ENCODE results near the gene AGPAT2. TPM values are rescaled to one million over a fixed set of nuclear protein-coding genes. Genes with fewer than 3 reads are reported as not detected.
A peak's percentile ranks its signal among the peaks of the same experiment; 100 is the strongest.

Gene AGPAT2
- total RNA-seq, 1 experiment from 2014 or later = 30.4 TPM

- Mint-ChIP-seq H3K4me1 (ENCODE audit: insufficient read depth, unreplicated experiment) (peaks cover 25% of the 10 kb centered on the region), H3K9me3 (ENCODE audit: unreplicated experiment) (no peaks in the 10 kb centered on the region), H3K27ac (ENCODE audit: low read depth, unreplicated experiment) (no peak overlapping the region), H3K27me3 (ENCODE audit: insufficient read depth, unreplicated experiment) (no peaks in the 10 kb centered on the region), H3K4me3 (ENCODE audit: unreplicated experiment) (peak overlapping the region; percentile 21), H3K36me3 (ENCODE audit: insufficient read depth, unreplicated experiment) (peaks cover 79% of the 10 kb centered on the region)
- intact Hi-C loops (cut with micrococcal nuclease) = no loop called here
- no TSS peak for BruUV-seq (replicated peaks)
- POLR2A ChIA-PET = interaction anchor here (2.7 kb wide), 1 partner anchor 29 kb away, joined by 11 read pairs; no protein-coding TSS in a partner anchor
- CTCF ChIA-PET = interaction anchor here (0.6 kb wide), 1 partner anchor 45 kb away, joined by 4 read pairs; no protein-coding TSS in a partner anchor
- TF ChIP-seq, protein P1, sequence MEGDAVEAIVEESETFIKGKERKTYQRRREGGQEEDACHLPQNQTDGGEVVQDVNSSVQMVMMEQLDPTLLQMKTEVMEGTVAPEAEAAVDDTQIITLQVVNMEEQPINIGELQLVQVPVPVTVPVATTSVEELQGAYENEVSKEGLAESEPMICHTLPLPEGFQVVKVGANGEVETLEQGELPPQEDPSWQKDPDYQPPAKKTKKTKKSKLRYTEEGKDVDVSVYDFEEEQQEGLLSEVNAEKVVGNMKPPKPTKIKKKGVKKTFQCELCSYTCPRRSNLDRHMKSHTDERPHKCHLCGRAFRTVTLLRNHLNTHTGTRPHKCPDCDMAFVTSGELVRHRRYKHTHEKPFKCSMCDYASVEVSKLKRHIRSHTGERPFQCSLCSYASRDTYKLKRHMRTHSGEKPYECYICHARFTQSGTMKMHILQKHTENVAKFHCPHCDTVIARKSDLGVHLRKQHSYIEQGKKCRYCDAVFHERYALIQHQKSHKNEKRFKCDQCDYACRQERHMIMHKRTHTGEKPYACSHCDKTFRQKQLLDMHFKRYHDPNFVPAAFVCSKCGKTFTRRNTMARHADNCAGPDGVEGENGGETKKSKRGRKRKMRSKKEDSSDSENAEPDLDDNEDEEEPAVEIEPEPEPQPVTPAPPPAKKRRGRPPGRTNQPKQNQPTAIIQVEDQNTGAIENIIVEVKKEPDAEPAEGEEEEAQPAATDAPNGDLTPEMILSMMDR (IDR thresholded peaks at IDR 0.05; ENCODE audit: unreplicated experiment) = no peak
- no peak for DNase-seq (ENCODE audit: unreplicated experiment)
Measured at GRCh38 chr9:136723362-136723976, 36.2 kb upstream of the AGPAT2 start.

- BruUV-seq (replicated peaks) = no TSS peak
- TF ChIP-seq, protein P1 (IDR thresholded peaks at IDR 0.05; ENCODE audit: unreplicated experiment) = no peak
- DNase-seq (ENCODE audit: unreplicated experiment) = no peak
- POLR2A ChIA-PET = interaction anchor here (0.6 to 2.7 kb wide), 2 partner anchors 10 to 29 kb away, joined by 3 to 11 read pairs; no protein-coding TSS in a partner anchor
- H3K27me3 Mint-ChIP-seq (ENCODE audit: insufficient read depth, unreplicated experiment) = no peaks in the 10 kb centered on the region
- H3K36me3 Mint-ChIP-seq (ENCODE audit: insufficient read depth, unreplicated experiment) = peaks cover 77% of the 10 kb centered on the region
- H3K9me3 Mint-ChIP-seq (ENCODE audit: unreplicated experiment) = no peaks in the 10 kb centered on the region
- H3K27ac Mint-ChIP-seq (ENCODE audit: low read depth, unreplicated experiment) = no peak overlapping the region
- peaks cover 25% of the 10 kb centered on the region for H3K4me1 Mint-ChIP-seq (ENCODE audit: insufficient read depth, unreplicated experiment)
- intact Hi-C loops (cut with micrococcal nuclease) = no loop called here
- H3K4me3 Mint-ChIP-seq (ENCODE audit: unreplicated experiment) = no peak overlapping the region
- CTCF ChIA-PET = interaction anchor here (0.6 kb wide), 1 partner anchor 46 kb away, joined by 4 read pairs; no protein-coding TSS in a partner anchor
Measured at GRCh38 chr9:136722969-136723356, 35.7 kb upstream of the AGPAT2 start.

- H3K27ac Mint-ChIP-seq (ENCODE audit: low read depth, unreplicated experiment) = no peak overlapping the region
- CTCF ChIA-PET = interaction anchor here (0.6 to 1.0 kb wide), 3 partner anchors 46 to 307 kb away, joined by 3 to 4 read pairs (median 3); no protein-coding TSS in a partner anchor
Measured at GRCh38 chr9:136722093-136722968, 35.1 kb upstream of the AGPAT2 start.

More at GRCh38 chr9:136722093-136722968, 35.1 kb upstream of the AGPAT2 start:
- no peak for DNase-seq (ENCODE audit: unreplicated experiment)
- H3K36me3 Mint-ChIP-seq (ENCODE audit: insufficient read depth, unreplicated experiment) = peaks cover 71% of the 10 kb centered on the region
- no peaks in the 10 kb centered on the region for H3K27me3 Mint-ChIP-seq (ENCODE audit: insufficient read depth, unreplicated experiment)
- POLR2A ChIA-PET = interaction anchor here (0.6 to 2.7 kb wide), 3 partner anchors 9 to 28 kb away, joined by 3 to 11 read pairs (median 3); no protein-coding TSS in a partner anchor
- TF ChIP-seq, protein P1 (IDR thresholded peaks at IDR 0.05; ENCODE audit: unreplicated experiment) = no peak
- no peaks in the 10 kb centered on the region for H3K9me3 Mint-ChIP-seq (ENCODE audit: unreplicated experiment)
- intact Hi-C loops (cut with micrococcal nuclease) = no loop called here
- H3K4me1 Mint-ChIP-seq (ENCODE audit: insufficient read depth, unreplicated experiment) = peaks cover 25% of the 10 kb centered on the region
- no TSS peak for BruUV-seq (replicated peaks)
- no peak overlapping the region for H3K4me3 Mint-ChIP-seq (ENCODE audit: unreplicated experiment)

Measured in MCF 10A (cell line).